Activated CD8-positive, alpha-beta T cell treated with anti-CD3 and anti-CD28 coated beads for 36 hours (primary cell): ENCODE data around the gene NFIC. TPM values are rescaled to one million over a fixed set of nuclear protein-coding genes. Genes with fewer than 3 reads are reported as not detected.
"Not testable (repeated sequence)": the region's sequence is repeated elsewhere in the genome, so short reads cannot be mapped to it uniquely, and the experiment has no call there.

ENCODE experiments used
- ATAC-seq: fragments of 200-7000 bp; cut with Tn5 transposase; one replicate; pipeline ENCODE4 v1.10.0; 2021; ENCODE audit warnings: mild to moderate bottlenecking, moderate library complexity
- CTCF ChIA-PET: fragments of 350-600 bp; sonication (Branson Sonifier 250); formaldehyde crosslinking; loops from one replicate; lab custom pipeline; 2021; ENCODE audit warnings: antibody characterized with exemption; lab: Charles Lee
- POLR2A ChIA-PET: fragments of 350-600 bp; sonication (Branson Sonifier 250); formaldehyde crosslinking; loops from one replicate; lab custom pipeline; 2021; ENCODE audit warnings: antibody characterized with exemption; lab: Charles Lee
- DNase-seq: peaks from one replicate; pipeline ENCODE4 v3.0.0-alpha.2; 2020
- H3K27ac Mint-ChIP-seq: one replicate; pipeline ENCODE4 v1.8.0; 2021; ENCODE audit warnings: mild to moderate bottlenecking, mixed read lengths
- H3K27me3 Mint-ChIP-seq: one replicate; pipeline ENCODE4 v1.8.0; 2021; ENCODE audit warnings: mixed read lengths
- H3K36me3 Mint-ChIP-seq: one replicate; pipeline ENCODE4 v1.8.0; 2021; ENCODE audit warnings: low read depth, mixed read lengths
- H3K4me1 Mint-ChIP-seq: one replicate; pipeline ENCODE4 v1.8.0; 2021; ENCODE audit warnings: low read depth, mixed read lengths
- H3K4me3 Mint-ChIP-seq: one replicate; pipeline ENCODE4 v1.8.0; 2021; ENCODE audit warnings: mild to moderate bottlenecking, moderate library complexity, mixed read lengths
- H3K9me3 Mint-ChIP-seq: one replicate; pipeline ENCODE4 v1.8.0; 2021; ENCODE audit warnings: mixed read lengths
- CTCF ChIP-seq: fragments of 200-600 bp; IDR thresholded peaks from one replicate; pipeline ENCODE4 v1.8.0; 2022; ENCODE audit warnings: antibody characterized with exemption, mild to moderate bottlenecking
- intact Hi-C: fragments of 100-400 bp; cut with micrococcal nuclease; formaldehyde crosslinking; loops from one replicate; pipeline ENCODE4 v1.10.0; 2022
- total RNA-seq, 2 experiments: library from RNA; stranded (reverse); gene quantifications; one replicate each; pipeline ENCODE4 v1.2.3, GENCODE V29; 2021

NFIC gene
- total RNA-seq, 2 experiments from 2014 or later: 19.0 to 20.8 TPM

GRCh38 chr19:3392480-3392879 is 26.1 kb downstream of the NFIC start:
- ChIA-PET POLR2A (no interaction called here), CTCF (no interaction called here)
- Mint-ChIP-seq H3K4me1 (peaks cover 3% of the 10 kb centered on the region), H3K27ac (no peak overlapping the region), H3K4me3 (no peak overlapping the region), H3K27me3 (no peaks in the 10 kb centered on the region), H3K36me3 (peaks cover 1% of the 10 kb centered on the region), H3K9me3 (no peaks in the 10 kb centered on the region)
- DNase-seq (no peak), ATAC-seq (no peak)
- intact Hi-C loops: no loop called here
- TF ChIP-seq CTCF: no peak

GRCh38 chr19:3396881-3397265 is 30.5 kb downstream of the NFIC start:
- POLR2A ChIA-PET: no interaction called here
- H3K27ac Mint-ChIP-seq: no peak overlapping the region
- no peak for ATAC-seq

GRCh38 chr19:3397266-3398022 is 31.1 kb downstream of the NFIC start:
- CTCF ChIA-PET: interaction anchor here (1.0 to 2.2 kb wide), 2 partner anchors 76 to 93 kb away, joined by 3 to 5 read pairs; no protein-coding TSS in a partner anchor
- Mint-ChIP-seq H3K4me1 (no peaks in the 10 kb centered on the region), H3K27me3 (no peaks in the 10 kb centered on the region), H3K9me3 (no peaks in the 10 kb centered on the region), H3K27ac (no peak overlapping the region), H3K4me3 (no peak overlapping the region), H3K36me3 (no peaks in the 10 kb centered on the region)
- no peak for ATAC-seq
- intact Hi-C loops: no loop called here
- no peak for TF ChIP-seq CTCF
- POLR2A ChIA-PET: no interaction called here
- no peak for DNase-seq

More at GRCh38 chr19:3396881-3397265, 30.5 kb downstream of the NFIC start:
- Mint-ChIP-seq H3K36me3 (no peaks in the 10 kb centered on the region), H3K4me1 (no peaks in the 10 kb centered on the region), H3K4me3 (no peak overlapping the region), H3K27me3 (no peaks in the 10 kb centered on the region), H3K9me3 (no peaks in the 10 kb centered on the region)
- CTCF ChIA-PET: interaction anchor here (1.0 to 2.2 kb wide), 2 partner anchors 77 to 92 kb away, joined by 3 to 5 read pairs; no protein-coding TSS in a partner anchor
- intact Hi-C loops: no loop called here
- no peak for TF ChIP-seq CTCF
- DNase-seq: no peak

- intact Hi-C loops: no loop called here
- no peak for TF ChIP-seq CTCF
- no peaks in the 10 kb centered on the region for H3K27me3 Mint-ChIP-seq
- H3K27ac Mint-ChIP-seq: no peak overlapping the region
- no peaks in the 10 kb centered on the region for H3K9me3 Mint-ChIP-seq
- ATAC-seq (no peak), DNase-seq (no peak)
- no peaks in the 10 kb centered on the region for H3K36me3 Mint-ChIP-seq
- H3K4me3 Mint-ChIP-seq: no peak overlapping the region
- H3K4me1 Mint-ChIP-seq: no peaks in the 10 kb centered on the region
- CTCF ChIA-PET: interaction anchor here (2.2 kb wide), 1 partner anchor 94 kb away, joined by 5 read pairs; no protein-coding TSS in a partner anchor
- POLR2A ChIA-PET: no interaction called here
Measured at GRCh38 chr19:3398114-3398899, 31.9 kb downstream of the NFIC start.

GRCh38 chr19:3398900-3399278 is 32.5 kb downstream of the NFIC start:
- no peak for TF ChIP-seq CTCF
- no peak for ATAC-seq
- ChIA-PET CTCF (interaction anchor here (2.2 kb wide), 1 partner anchor 94 kb away, joined by 5 read pairs; no protein-coding TSS in a partner anchor), POLR2A (no interaction called here)
- Mint-ChIP-seq H3K27ac (no peak overlapping the region), H3K4me3 (no peak overlapping the region), H3K4me1 (no peaks in the 10 kb centered on the region), H3K27me3 (no peaks in the 10 kb centered on the region), H3K36me3 (no peaks in the 10 kb centered on the region), H3K9me3 (no peaks in the 10 kb centered on the region)
- no peak for DNase-seq
- intact Hi-C loops: no loop called here

GRCh38 chr19:3399311-3399710 is 32.9 kb downstream of the NFIC start:
- intact Hi-C loops, CTCF ChIA-PET, H3K36me3 Mint-ChIP-seq, H3K9me3 Mint-ChIP-seq, H3K27ac Mint-ChIP-seq, POLR2A ChIA-PET, H3K27me3 Mint-ChIP-seq, DNase-seq, H3K4me3 Mint-ChIP-seq, H3K4me1 Mint-ChIP-seq, ATAC-seq: not testable (repeated sequence)
